Anterior cingulate cortex (tissue), 58 donors: ENCODE data around the gene FJX1.

ENCODE experiments used
- DNase-seq, 58 donors: peaks; one replicate each; lab custom pipeline; 2025; lab: John Stamatoyannopoulos, UW

Gene FJX1, protein sequence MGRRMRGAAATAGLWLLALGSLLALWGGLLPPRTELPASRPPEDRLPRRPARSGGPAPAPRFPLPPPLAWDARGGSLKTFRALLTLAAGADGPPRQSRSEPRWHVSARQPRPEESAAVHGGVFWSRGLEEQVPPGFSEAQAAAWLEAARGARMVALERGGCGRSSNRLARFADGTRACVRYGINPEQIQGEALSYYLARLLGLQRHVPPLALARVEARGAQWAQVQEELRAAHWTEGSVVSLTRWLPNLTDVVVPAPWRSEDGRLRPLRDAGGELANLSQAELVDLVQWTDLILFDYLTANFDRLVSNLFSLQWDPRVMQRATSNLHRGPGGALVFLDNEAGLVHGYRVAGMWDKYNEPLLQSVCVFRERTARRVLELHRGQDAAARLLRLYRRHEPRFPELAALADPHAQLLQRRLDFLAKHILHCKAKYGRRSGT

DNA sequence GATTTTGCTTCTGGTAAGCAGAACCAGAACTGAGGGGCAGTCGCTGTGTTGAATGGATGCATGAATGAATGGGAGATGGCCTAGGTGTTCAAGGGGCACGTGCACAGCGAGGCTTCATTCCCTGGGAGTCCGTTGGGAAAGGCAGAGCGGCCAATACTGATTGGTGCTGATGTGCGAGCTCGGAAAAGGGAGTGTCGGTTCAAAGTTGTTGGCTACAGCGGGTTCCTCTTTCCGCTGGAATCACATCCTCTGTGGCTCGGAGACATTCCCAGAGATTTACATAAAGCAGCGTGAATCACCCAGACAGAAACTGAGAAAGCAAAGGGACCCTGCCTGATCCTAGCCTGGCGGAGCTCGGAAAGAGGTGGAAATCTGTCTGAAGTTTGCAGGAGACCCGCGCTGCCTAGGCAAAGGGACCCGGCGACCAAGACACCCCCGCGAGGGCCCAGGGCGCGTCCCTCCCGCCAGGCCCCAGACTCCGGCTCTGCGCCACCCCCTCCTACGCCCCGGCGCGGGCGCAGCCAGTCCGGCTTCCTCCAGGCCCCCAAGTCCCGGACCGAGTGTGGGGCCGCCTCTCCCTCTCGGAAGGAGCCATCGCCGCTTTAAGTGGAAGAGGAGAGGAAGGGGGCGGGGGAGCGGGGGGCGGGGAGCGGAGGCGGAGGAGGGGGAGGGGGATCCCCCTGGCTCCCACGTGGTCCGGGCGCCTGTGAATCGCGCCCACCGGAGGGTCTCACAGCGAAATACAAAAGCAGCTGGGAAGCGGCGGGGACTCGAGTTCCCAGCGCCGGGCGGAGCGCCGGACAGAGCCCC, at the start of gene FJX1:
FJX1 (plus strand) TSS at position 774 of the 810 bp plus-strand sequence. CDS start 177 bp downstream, outside the sequence.
- peak in 51 of 58 donors; percentile 13 to 79 (median 53) for DNase-seq

DNA sequence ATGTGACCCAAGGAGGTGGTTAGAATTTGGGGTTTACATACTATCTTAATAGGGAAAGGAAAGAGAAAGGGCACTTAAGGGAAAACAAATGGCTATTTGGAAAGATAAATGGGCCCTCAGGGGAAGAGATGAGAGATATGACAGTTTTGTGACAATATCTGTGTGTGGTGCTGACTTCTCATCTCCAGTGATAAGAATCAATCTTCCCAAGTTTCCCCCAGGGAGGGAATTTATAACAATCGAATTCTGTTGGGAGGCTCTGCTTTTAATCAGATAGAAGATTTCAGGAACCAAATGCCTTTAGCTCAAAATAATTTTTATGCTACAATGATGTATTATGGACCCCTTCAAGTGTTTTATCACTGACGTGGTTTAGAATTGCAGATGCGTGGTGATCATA, 46.6 kb upstream of the FJX1 start:
- no peak for DNase-seq

DNA sequence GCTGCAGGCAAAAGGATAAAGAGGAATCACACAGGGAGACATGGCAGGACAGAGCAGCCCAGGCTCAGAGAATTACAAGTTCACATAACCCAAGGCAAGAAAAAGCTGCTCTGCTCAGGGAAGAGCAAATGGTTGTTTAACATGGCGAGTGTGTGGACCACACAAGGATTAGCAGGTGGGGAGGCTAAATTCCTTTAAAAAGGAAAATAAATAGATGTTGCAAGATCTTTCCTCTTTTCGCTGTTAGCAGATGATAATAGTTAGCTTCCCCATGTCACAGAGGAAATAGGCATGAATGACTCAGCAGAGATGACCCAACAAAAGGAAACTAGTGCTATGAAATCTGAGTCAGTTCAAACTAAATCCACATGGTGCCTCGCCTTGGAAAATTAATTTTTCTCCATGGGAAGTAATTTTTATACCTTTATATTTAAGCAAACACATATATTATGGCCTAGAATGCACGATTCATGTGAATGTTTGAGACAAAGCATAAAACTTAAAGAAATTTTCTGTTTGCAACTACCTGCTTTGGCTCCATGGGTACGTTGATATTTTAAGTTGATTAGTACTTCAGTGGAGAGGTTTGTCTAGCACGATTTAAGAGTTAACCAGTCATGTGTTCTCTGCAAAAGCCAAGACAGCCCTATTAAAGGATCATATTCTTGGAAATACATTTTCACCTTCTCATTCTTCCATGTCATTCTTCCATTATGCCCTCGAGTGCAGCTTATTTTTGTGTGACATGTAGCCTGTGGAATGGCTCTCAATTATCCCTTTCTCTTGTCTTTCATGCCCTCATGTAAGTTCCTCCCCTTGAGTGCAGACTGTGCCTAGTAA, 38.5 kb upstream of the FJX1 start:
- no peak for DNase-seq

DNA sequence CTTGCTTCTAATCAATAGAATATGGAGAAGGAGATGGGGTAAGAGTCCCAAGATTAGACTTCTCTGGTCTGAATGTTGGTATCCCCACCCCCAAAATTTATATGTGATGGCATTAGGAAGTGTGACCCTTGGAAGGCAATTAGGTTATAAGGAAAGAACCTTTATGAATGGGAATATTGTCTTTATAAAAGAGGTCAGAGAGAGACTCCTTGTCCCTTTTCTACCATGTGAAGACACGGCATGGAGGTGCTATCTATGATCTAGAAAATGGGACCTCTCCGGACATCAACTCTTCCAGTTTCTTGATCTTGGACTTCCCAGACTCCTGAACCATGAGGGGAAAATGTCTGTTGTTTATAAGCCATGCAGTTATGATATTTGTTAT, 37.9 kb upstream of the FJX1 start:
- no peak for DNase-seq

DNA sequence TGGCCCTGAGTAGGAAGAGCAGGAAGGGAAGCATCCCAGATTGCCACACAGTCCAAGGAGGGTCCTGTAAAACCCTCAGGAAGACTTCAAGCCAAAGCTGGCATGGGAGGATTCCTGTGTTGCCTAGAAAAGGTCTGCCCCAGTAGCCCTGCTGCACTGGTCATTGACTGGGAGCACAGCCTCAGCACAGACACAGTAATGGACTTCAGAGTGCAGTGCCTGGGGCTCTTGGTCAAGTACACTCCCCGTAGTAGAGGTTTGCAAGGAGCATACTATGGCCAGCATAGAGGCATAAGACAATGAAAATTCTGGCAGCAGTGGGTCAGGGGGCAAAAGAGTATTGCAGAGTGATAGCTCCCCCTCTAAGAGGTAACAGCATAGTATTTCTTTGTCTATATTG, 36.2 kb upstream of the FJX1 start:
- DNase-seq, result no peak

DNA sequence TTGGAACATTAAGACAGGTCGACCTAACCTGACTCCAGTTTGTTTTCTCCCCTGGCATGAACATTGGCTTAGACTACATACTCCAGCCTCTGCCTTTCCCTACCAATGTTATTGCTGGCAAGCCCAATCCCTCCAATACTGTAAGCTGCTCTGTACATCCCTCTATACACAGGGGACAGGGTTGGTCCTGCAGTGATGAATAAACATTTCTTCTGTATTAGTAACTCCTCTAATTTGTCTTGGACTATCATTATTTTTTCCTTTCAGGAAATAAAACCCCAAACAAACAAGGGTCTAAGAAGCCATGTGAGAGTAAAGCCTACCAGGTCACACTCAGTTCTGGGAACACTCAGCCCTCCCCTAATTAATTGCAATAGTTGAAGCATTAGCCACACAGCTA, 35.1 kb upstream of the FJX1 start:
- DNase-seq, result no peak

DNA sequence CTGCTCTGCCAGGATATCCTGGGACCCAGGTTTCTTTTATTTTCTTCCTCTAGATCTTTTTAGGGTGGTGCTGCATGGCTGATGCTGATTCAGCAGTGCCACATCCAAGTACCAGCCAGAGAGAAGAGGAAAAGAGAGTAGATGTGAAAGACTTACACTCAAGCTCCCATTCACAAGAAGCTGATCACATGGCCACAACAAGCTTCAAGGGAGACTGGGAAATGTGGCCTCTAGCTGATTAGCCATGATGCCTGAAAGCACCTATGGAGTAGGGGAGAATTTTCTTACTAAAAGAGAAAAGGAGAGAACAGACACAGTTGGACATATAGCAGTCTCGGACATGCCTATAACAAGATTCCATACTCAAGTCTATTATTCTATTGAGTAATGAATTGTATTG, 34.4 kb upstream of the FJX1 start:
- no peak for DNase-seq

DNA sequence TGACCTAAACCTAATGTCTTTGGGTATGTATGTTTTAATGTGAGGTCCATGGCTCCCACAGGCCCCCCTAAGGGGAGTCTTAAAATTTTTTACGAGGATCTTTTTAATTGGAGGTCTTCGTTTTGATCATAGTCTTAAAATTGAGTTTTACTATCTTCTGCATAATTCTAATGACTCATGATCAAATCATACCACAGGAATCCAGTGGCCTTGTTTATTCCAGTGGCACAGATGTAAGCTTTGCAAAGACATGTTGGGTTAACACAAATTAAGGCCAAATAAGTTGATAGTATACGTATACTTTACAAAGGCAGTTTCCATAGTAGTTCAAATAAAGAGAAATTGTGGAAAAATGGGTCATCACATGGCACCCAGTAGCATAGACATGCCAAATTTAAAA, 33.9 kb upstream of the FJX1 start:
- DNase-seq, result no peak

DNA sequence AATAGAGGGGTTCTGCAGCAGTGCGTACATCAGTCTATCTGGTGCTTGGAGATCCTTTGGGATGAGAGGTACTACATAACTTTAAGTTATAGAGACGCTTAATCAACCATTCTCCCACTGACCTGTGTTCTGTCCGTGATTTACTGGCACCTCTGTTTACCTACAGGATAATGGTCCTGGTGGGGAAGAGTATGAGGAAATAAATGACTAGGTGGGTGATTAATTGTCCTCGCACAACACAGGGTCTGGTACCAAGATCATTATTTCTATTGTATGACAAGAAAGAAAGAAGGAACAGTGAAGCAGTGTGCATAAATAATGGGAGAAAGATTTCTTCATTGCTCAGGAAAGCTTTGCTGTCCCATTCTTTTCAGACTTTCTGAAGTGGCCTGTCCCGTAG, 32.8 kb upstream of the FJX1 start:
- no peak for DNase-seq

DNA sequence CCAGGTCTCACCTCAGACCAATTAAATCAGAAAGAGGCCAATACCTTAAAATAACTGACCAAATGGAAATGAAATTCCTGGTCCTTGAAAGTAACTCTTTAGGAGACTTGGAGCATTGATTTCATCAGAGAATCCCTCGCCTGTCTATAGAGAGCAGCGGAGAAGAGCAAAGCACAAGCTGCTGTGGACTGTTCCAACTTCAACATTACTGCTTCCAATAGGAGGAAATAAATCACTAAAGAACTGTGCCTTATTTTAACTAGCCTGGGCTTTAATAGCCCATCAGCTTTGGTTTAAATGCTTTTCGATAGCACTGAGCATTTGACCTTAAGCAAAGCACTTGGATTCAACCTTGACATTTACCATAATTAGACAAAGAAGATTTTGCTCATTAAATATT, 32.0 kb upstream of the FJX1 start:
- DNase-seq, result no peak

DNA sequence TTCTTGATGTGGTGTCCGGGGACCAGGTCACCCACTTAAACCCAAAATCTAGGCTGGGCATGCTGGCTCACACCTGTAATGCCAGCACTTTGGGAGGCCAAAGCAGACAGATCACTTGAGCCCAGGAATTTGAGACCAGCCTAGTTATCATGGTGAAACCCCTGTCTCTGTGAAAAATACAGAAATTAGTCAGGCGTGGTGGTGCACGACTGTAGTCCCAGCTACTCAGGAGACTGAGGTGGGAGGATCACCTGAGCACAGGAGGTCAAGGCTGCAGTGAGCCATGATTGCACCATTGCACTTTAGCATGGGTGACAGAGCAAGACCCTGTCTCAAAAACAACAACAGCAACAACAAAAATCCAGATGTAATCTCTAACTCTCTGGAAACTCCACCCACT, 30.3 kb upstream of the FJX1 start:
- no peak for DNase-seq

DNA sequence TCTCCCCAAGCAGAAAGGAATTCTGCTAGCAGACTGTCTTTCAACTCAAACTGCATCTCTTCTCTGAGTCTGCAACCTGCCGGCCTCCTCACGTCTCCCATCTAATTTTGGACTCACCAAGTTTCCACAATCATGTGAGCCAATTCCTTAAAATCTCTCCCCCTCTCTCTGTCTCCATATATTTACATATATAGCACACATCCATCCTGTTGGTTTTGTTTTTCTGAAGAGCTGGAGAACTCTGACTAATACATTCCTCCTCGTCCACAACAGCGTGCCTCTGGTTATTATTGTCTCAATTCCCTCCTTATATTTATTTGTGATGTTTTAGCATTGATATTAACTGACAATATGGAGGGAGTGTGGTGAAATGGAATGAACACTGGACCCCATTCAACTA, 29.6 kb upstream of the FJX1 start:
- DNase-seq, result peak in 1 of 58 donors; percentile 1

DNA sequence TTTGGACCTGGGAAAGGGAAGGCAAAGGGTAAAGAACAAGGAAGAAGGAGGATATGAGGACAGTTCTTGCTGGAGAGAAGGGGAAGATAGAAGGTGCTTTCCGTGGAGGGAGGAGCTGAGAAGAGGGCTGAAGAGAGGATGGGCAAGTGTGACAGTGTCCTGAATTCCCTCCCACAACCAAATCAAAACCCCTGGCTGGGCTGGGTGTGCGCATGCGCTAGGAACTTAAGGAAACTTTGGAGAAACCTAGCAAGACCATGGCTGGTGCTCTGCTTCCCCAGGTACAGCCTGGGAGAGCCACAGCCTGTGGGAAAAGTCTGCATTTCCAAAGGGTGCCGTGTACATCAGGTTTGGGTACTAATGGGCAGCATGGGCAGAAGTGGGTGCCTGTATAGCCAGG, 29.0 kb upstream of the FJX1 start:
- DNase-seq, result no peak

DNA sequence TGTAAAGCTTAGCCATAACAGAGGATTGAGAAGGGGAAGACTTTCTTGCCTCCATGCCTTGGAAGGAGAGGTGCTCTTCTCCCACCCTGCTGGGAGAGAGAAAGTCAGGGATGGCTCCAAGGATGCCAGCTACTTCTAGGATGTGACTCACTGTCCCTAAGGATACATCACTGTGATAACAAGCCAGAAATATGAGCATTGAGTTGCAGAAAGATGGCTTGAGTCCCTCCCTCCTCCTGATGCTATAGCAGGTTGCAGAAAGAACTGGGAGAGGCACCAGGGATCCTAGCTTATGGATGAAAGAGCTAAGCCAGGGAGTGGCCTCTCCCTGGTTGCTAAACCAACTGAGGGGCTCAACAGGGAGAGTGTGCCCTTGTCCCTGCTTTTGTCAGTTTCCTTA, 27.8 kb upstream of the FJX1 start:
- DNase-seq, result peak in 1 of 58 donors; percentile 17

DNA sequence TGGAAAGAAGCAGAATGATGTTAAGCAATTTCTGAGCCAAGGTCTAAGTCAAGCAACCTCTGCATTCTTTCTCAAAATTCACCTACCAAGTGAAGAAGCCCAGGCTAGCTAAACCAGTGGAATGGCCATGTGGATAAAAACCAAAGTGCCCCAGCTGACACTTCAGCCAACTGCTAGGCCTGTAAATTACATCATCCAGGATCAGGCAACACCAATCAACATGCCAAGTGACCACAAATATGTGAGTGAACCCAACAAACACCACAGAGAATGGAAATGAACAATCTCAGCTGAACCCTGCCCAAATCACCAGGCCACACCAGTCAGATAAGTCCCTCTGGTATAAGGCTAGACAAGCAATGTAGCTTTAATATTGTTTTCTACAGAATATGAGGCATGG, 25.1 kb upstream of the FJX1 start:
- no peak for DNase-seq

DNA sequence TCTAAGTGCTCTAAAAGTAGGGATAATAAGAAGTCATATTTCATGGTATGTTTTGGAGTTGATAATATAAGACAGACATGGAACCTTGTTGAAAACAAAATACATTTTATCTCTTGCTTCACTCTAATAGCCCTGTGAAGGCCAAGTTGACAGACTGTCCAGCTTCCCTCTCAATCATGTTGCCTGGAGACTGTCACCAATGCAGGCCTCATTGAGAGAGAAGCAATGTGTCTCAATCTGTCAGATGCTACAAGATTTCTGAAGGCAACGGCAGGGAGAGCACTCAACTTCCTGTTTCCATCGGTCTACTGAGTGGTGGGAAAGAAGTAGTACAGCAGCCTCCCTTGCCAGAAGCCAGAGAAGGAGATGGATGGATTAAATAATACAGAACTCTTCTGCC, 23.6 kb upstream of the FJX1 start:
- no peak for DNase-seq

DNA sequence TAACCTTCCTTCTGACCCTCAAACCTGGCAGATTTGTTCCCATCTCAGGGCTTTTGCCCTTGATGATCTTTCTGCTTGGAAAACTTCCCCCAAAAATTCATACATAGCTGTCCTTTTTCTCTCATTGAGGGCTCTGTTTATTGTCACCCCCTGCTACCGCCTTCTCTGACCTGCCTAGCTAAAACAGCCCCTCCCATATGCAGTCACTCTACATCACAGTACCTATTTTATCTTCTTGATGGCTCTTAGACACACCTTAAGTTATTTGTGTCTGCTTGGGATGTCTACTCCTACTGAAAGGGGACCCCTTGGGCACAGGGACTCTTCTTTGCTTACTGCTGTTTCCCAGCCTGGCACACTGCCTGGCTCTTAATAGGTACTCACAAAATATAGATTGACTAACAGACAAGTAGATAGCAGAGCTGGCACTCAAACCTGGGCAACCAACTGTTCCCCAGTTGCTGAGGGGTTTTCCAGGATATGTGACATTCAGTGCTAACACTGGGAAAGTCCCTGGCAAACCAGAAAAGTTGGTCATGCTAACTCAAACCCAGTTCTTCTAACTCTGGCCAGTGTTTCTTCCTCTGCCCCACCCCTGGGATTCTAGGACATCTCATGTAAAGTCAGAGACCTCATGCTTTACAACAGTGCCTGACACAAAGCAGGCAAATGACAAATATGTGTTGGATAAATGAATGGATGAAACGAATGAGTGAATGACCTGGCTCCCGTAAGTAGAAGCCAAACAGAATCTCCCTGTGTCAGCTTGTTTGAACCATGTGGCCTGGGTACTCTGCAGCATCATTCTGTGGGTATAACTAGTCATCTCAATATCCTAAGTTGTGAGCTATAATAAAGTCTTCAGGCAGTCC, 19.8 kb upstream of the FJX1 start:
- no peak for DNase-seq

DNA sequence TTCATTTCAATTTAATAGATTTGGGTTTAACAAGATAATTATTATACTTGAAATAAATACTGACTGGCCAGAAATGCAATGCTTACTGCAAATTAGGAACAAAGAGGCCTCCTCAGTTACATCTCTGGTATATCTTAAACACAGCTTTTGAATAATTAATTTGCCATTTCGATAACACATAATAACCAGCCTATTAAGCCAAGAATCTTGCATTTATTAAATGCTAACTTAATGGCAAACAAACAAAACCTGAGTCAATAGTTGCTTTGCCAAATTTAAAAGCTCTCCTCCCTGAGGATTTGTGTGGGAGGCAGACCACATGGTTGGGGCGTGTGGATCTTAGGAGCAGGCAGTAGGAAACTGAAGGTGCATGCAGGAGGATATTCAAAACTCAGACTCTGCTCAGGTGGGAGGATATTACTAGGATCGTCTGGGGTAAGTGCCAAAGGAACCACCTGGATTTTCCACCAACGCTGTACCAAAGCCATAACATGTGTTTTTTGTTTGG, 17.9 kb upstream of the FJX1 start:
- DNase-seq, result peak in 1 of 58 donors; percentile 1

DNA sequence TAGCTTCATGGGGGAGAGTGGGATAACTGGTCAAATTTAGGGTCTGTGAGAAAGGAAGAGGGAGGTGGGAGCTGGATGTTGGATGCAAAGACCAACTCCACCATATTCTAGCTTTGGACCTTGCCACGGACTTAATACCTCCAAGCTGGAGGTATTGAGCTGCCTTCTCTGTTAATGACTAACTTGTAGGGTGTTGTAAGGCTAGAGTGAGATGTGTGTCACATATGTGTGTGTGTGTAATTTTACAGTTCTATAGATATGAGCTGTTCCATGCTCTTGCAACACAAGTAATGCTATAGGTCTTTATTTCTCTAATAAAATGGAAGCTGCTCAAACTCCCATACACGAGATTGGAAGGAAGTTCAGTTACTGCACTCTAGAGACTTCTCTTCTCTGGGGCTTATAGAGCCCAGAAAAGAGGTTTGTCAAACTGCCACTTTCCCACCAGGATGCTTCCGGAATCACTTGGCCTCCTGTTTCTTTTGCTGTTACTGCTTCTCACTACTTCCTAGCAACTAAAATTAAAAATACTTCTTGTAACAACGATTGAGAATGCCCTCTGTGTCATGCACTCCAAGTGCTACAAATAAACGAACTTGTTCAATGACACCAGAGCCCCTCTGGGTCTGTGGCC, 16.0 kb upstream of the FJX1 start:
- no peak for DNase-seq
